Measurements from ENCODE around the gene INPPL1. TPM values are rescaled to one million over a fixed set of nuclear protein-coding genes. Genes with fewer than 3 reads are reported as not detected.

Gene INPPL1
- total and polyA plus RNA-seq, 2 of the 13 experiments (the other 11 are each of a cell fraction or from before 2014, with no cell fraction given) = 29.1 to 66.9 TPM

- TF ChIP-seq ZNF724P (CRISPR knock-in tag; IDR thresholded peaks at IDR 0.05; ENCODE audit: borderline replicate concordance) (no peak), THYN1 (CRISPR knock-in tag; IDR thresholded peaks at IDR 0.05; ENCODE audit: borderline replicate concordance, low read depth) (no peak), AGO1 (IDR thresholded peaks at IDR 0.05; ENCODE audit: low read depth, low read length, poor library complexity, severe bottlenecking) (peak; percentile 59), ZNF225 (CRISPR knock-in tag; IDR thresholded peaks at IDR 0.05) (no peak), HNF4A (CRISPR knock-in tag; IDR thresholded peaks at IDR 0.05) (no peak), JUNB (CRISPR knock-in tag; IDR thresholded peaks at IDR 0.05; ENCODE audit: borderline replicate concordance) (no peak), KDM2A (CRISPR knock-in tag; IDR thresholded peaks at IDR 0.05; ENCODE audit: borderline replicate concordance, low read depth) (peak; percentile 88), POLR2G (IDR thresholded peaks at IDR 0.05; ENCODE audit: low read depth, low read length) (peak; percentile 69), CHCHD3 (CRISPR knock-in tag; IDR thresholded peaks at IDR 0.05) (no peak), TRIM24 (CRISPR knock-in tag; IDR thresholded peaks at IDR 0.05) (no peak), ZNF230 (CRISPR knock-in tag; IDR thresholded peaks at IDR 0.05) (no peak), ZNF597 (CRISPR knock-in tag; IDR thresholded peaks at IDR 0.05) (no peak), PAX8 (CRISPR knock-in tag; IDR thresholded peaks at IDR 0.05; ENCODE audit: borderline replicate concordance) (no peak), TBL1XR1 (IDR thresholded peaks at IDR 0.05; ENCODE audit: borderline replicate concordance, low read length, partially characterized antibody) (no peak), MYPOP (CRISPR knock-in tag; IDR thresholded peaks at IDR 0.05) (no peak), SP4 (CRISPR knock-in tag; IDR thresholded peaks at IDR 0.05) (no peak), ZBTB21 (CRISPR knock-in tag; IDR thresholded peaks at IDR 0.05) (no peak), ZBTB20 (CRISPR knock-in tag; IDR thresholded peaks at IDR 0.05; ENCODE audit: borderline replicate concordance, low read depth) (no peak)
Measured at GRCh38 chr11:72239313-72239848, 14.8 kb downstream of the INPPL1 start (continued).
